ENCODE measurements around the gene ANKRD40.

Gene ANKRD40

DNA sequence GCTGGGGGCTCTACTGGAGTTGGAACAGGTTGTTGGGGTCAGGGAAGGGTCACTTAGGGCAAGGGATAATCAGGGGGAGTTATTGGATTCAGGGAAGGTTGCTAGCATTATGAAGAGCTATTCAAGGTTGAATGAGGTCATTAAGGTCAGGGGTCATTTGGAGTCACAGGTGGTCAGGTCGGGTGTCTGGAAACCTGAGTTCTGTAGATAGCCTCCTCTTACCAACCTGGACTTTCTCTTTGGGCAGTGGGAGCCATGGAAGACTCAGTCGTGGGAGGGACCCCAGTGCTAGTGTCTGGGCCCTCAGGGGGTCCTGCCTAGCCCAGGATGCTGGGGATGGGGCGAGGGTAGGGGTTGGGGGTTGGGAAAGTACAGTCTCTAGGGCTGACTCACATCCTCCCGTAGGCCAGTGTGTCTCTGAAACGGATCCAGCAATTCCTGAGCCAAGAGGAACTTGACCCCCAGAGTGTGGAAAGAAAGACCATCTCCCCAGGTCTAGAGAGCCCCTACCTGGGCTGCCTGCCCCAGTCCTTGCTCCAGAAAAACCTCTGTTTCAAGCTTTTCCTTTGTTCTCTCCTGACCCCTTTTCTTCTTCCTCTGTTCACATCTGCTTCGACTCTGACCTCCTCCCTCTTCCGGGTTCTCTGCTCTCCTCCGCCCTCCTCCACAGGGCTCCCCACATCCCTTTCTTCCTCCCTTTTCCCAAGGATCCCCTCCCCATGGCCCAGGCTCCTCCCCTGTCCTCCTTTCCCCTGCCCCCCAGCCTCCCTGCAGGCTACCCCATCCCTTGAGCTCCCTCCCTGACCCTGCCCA lies 39.5 kb downstream of the ANKRD40 start:
- DNase-seq = no peak

DNA sequence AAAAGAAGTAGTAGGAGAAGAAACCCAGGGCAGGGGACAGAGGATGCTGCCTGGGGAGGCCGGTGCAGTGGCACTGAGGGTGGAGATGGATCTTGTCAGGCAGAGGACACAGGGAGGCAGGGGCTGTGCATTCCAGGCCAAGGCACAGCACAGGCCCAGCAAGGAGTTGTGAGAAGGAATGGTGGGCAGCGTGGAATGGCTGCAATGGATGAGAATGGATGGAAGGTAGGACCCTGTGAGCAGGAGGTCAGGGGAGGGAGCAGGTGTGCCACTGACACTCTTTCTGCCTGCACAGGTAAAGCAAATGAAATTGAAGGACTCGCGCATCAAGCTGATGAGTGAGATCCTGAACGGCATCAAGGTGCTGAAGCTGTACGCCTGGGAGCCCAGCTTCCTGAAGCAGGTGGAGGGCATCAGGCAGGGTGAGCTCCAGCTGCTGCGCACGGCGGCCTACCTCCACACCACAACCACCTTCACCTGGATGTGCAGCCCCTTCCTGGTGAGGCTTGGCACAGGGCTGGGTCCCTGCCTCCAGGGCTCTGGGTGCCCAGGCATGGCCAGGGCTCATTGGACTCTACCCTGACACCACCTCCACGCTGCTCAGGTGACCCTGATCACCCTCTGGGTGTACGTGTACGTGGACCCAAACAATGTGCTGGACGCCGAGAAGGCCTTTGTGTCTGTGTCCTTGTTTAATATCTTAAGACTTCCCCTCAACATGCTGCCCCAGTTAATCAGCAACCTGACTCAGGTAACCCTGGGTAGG lies 40.3 kb downstream of the ANKRD40 start:
- DNase-seq = no peak

DNA sequence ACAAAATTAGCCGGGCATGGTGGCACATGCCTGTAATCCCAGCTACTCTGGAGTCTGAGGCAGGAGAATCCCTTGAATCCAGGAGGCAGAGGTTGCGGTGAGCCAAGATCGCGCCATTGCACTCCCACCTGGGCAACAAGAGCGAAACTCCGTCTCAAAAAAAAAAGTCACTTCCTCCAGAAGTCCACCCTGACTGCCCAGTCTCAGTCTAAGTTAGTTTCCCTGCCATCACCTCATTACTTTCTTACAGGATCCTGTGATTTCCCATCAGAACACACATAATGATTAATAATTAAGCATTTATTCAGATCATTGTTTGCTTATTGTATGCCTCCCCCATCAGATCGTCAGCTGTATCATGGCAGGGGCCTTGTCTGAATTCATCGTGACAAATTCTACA lies 41.4 kb downstream of the ANKRD40 start:
- no peak for DNase-seq

DNA sequence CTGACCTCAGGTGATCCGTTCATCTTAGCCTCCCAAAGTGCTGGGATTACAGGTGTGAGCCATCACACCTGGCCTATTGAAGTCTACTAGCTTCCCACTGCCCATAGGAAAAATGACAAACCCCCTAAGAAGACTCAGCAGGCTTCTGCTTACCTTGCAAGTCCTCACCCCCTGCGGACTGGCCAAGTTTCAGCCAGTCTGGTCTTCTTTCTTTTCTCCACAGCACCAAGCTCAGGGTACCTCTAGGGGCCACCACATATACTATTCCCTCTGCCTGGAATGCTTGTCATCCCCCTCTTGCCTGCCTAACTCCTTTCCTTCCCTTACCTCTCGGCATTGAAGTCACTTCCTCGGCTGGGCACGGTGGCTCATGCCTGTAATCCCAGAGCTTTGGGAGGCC lies 41.9 kb downstream of the ANKRD40 start:
- no peak for DNase-seq

DNA sequence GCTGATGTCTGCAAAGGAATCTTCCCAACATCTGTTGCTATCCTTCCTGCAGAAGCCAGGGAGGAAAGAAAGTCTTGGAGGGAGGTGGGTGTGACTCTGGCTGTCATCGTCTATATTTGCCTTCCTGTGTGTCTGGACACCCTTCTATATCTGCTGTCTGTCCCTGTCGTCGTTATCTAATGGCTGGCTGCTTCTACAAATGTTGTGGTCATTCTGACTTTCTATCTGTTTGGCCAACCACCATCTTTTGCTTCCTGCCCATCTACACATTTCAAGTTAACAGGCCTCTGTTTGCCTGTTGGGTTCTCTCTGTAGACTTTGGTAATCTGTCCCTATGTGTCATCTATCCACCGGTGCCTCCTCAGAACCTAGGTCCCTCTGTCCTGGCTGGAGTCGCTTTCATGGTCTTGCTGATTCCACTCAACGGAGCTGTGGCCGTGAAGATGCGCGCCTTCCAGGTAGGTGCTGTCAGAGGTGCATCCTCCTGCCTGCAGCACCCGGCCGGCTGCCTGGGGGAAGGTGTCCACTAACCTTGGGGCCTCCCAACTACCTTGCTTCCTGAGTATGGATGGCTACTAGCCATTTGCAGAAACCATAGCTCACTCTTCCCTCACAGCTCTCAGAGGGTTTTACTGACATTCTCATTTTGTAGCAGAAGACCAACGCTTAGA lies 42.8 kb downstream of the ANKRD40 start:
- no peak for DNase-seq

DNA sequence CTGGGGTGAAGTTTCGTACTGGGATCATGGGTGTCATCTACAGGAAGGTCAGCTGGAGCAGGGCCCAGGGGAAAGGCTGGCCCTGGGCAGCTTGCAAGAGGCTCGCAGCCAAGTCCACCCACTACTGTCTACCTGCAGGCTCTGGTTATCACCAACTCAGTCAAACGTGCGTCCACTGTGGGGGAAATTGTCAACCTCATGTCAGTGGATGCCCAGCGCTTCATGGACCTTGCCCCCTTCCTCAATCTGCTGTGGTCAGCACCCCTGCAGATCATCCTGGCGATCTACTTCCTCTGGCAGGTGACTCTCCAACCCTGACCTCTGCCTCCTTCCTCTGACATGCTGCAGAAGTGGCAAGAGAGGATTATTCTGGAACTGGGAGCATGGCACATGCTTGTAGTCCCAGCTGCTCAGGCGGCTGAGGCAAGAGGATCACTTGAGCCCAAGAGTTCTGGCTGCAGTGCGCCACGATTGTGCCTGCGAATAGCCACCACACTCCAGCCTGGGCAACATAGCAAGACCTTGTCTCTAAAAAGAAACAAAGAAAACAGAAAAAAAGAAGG lies 43.8 kb downstream of the ANKRD40 start:
- DNase-seq = no peak

DNA sequence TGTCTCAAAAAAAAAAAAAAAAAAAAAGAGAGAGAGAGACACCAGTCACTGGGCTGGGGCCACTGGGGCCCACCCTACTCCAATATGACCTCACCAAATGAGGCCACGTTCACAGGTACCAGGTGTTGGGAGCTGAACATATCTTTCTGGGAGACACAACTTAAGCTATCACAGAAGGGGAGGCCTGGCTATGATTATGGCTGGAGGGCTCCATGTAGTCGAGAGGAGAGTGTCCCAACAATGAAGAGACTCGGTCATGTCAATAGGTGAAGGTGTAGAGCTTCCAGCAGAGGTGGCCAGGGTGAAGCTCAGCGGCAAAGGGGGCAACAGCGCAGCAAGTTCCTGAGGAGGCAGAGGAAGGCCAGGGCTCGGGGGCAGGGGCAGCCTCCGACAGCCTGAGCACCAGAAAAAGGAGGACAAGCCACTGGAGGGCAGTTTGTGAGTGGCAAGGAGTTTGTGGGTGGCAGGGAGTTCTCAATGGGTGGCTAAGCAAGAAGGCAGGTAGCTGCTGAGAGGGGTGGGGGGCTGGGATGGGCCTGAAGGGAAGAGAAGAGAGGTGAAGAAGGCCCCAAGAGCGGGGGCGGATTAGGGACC lies 45.0 kb downstream of the ANKRD40 start:
- no peak for DNase-seq

DNA sequence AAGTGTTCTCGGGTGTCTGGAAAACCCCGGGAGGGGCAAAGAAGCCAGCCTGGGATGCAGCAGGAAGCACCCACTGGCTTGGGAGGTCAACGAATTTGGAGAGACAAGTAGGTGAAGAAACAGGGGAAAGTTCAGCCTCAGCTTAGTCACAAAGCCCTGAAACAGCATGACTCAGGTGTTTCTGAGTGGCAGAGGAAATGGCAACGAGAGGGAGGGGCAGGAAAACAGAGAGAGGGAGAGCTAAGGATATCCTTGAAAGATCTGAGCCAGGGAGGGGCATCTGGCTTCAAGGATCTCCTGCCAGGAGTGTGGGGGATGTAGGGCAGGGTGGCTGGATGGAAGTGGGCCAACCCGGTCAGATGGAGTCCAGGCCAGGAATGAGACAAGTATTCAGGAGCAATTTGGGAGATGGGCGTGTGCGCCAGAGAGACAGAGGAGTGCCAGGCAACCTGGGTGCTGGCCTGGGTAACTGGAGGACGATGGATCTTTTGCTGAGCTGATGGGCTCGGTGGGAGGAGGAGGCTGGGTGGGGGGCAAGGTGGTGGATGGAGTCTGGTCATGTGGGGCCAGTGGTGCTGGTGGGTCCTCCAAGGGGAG lies 45.8 kb downstream of the ANKRD40 start:
- DNase-seq = no peak

DNA sequence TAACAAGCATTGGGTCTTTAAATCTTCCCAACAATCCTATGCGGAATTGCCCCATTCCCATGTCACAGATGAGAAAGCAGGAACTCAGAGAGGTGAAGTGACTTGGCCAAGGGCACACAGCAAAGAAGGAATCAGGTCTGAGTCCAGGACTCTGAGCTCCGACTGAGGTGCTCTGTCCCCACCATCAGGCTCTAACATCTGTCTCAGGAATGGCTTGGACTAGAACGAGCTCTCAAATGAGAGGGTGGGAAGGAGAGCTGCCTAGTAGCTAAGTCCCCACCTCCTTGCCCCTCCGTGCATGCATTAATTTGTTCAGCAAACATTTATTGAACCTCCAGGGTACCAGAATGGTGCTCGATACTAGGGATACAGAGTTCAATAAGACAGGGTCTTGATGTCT lies 46.4 kb downstream of the ANKRD40 start:
- no peak for DNase-seq

DNA sequence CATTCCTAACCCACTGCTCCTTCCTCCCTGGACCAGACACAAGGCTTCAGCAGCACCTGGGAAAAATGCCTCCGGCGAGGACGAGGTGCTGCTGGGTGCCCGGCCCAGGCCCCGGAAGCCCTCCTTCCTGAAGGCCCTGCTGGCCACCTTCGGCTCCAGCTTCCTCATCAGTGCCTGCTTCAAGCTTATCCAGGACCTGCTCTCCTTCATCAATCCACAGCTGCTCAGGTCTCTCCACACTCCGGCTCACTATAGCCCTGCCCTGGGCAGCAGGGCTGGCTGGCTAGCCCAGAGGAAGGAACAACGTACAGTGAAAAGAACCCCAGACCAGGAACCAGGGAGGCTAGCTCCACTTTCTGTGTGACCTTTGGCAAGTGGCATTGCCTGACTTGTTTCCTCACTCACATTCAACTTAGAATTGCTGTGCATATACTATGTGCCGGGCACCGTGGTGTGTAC lies 46.8 kb downstream of the ANKRD40 start:
- DNase-seq = no peak

DNA sequence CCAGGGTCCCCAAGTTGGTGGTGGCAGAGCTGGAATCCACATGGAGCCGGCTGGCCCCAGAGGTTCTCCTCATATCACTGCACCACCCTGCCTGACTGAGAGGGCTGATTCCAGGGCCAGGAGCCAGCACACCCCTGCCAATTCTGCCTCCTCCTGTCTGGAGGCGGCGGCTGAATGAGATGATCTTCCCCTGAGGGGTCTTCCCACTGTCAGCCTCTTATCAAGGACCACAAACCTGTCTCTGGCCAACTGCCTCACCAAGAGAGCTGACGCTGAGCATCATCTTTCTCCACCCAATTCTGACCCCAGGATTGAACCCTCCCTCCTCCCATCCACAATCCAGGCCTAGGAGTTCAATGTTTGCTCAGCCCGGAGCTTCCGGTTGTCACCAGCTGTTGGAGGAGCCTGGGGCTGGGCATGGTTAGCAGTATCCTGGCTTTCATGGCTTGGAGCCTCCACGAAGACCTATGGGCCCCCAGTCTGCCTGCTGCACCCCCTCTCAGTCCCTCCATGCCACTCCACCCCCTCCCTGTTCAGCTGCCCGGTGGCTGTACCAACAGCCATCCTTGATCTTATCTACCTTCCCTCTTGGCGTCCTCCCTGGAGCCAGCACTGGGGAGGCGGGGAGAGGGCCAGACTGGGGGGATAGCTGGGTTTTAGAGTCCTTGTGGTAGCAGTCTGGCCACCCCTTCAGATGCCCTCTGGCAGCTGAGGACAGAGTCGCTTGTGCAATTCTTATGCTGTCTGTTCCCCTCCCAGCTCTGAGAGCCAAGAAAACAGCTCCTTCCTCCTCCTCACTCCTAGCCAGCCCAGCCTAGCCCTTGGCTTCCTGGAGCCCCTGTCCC lies 47.5 kb downstream of the ANKRD40 start:
- no peak for DNase-seq

DNA sequence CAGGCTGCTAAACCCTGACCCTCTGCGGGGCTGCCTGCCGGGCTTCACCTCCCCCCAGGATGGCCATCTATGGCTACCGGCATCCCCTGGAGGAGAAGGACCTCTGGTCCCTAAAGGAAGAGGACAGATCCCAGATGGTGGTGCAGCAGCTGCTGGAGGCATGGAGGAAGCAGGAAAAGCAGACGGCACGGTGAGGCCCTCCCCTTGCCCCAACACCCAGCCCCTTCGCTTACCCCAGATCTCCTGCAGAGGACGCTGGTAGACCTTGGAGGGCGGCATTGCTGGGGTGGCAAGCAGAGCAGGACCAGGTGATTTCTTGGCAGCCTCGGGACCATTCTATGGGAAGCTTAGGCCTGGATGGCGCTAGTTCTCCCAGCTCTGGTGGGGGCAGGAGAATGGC lies 48.5 kb downstream of the ANKRD40 start:
- no peak for DNase-seq

DNA sequence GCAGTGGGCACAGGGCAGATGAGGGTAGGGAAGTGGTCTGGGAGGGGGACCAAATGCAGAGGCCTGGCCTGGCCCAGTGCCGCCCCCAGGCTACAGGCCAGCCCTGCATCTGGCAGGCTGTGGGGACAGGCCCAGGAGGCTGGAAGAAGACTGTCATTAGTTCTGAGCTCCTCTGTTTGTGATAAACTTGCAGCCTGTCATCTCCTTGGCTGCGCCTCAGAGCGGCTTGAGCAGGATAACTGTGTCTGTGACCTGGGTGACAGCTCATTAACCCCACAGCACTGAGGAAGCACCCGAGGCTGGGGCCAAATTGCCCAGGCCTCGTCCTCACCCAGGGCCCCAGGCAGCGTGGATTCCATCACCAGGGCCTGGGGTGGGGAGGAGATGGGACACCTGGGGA lies 49.1 kb downstream of the ANKRD40 start:
- DNase-seq = no peak

DNA sequence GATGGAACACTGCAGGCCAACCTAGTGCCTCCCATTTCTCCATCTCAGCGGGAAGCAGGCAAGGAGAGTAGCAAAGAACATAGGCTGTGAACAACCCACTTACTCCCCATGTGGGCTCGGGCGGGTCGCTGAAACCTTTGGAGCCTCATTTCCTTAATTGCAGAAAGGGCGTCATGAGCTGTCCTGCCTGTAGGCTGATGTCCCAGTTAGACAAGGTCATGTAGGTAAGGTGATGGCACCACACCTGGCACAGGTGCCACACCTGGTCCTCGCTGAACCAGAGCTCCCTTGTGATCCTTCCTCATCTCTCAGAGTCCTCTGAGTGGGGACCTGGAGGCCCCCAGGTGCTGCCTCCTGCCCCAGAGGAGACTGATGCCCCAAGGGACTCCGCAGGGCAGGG lies 50.1 kb downstream of the ANKRD40 start:
- no peak for DNase-seq

DNA sequence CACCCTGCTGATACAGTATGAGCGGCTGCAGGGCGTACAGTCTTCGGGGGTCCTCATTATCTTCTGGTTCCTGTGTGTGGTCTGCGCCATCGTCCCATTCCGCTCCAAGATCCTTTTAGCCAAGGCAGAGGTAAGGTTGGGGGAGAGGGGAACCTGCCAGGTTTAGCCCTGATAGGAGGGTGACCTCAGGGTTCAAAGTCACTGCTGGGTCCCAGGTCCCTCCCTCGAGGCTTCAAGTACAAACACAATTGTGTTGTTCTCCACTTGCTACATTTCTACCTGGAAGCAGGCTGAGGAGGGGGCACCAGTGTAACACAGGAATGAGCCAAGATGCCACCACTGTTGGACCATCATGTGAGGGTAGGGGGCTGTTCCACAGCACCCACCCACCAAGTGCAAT lies 50.7 kb downstream of the ANKRD40 start:
- DNase-seq = no peak

DNA sequence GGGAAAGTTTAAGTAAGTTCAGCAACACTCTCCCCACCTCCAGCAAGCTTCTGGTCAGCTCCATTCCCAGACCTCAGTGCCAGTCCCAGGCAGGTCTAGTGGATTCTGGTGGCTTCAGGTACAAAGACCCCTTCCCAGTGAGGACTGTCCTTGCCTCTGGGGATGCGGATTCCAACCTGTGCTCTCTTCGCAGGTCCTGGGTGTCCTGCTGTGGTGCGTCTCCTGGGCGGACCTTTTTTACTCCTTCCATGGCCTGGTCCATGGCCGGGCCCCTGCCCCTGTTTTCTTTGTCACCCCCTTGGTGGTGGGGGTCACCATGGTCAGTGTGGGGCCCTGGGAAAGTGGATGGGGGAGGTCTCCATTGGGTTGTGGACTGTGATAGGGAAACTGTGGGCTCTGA lies 51.2 kb downstream of the ANKRD40 start:
- DNase-seq = no peak

DNA sequence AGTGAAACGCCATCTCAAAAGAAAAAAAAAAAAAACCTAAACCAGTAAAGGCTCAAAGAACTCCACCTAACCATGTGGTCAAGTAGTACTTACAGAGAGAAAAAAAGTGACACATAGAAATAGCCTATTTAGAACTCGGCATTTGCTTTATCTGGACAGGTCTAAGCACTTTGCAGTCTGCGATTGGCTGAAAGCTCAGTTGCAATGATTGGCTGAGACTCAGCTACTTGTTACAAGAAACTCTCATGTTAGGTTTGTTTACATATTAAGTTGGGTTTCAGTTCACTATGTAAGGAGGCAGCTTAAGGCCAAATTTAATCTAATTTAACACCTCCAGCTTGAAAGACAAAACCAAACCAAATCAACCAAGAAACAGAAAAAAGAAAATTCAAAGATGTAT lies 54.0 kb downstream of the ANKRD40 start:
- DNase-seq = no peak

DNA sequence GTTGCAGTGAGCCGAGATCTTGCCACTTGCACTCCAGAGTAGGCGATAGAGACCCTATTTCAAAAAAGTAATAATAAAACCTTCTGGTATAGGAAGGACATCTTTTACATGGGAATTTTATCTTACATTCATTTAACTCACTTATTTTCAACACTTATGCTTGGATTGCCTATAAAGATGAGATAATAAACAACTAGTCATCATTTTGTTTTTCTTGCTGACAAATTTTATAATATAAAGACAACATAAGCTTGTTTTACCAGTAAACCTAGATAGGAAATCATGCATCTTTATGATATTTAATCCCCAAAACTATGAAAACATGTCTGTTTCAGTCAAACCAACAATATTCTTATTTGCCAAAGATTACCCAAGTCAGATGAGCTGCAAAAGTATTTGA lies 56.1 kb downstream of the ANKRD40 start:
- DNase-seq = no peak

DNA sequence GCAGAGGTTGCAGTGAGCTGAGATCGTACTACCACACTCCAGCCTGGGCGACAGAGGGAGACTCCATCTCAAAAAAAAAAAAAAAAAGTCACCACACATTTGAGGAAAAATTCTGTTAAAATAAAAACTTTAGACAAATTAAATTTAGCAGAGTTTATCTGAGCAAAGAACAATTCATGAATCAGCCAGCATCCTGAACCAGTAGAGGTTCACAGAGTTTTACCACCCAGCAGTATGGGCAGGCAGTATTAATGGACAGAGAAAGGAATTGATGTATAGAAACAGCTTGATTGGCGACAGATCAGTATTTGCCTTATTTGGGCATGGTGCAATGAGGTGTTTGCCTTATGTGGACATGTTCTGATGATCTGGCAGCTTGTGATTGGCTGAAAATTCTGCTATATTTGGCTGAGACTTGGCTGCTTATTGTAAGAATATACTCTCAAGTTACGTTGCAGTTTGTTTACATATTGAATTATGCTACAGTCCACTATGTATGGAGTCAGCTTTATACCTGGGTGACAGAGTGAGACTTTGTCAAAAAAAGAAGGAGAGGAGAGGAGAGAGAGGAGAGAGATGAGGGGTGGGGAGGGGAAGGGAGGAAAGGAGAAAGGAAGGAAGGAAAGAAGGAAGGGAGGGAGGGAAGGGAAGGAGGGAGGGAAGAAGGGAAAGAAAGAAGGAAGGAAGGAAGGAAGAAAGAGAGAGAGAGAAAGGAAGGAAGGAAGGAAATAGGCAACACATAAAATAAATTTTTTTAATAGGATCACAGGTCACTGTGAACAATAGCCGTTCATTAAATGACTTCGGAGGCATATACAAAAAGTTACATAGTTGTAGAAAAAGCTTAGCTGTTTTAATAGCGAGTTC lies 58.4 kb downstream of the ANKRD40 start:
- DNase-seq = no peak

DNA sequence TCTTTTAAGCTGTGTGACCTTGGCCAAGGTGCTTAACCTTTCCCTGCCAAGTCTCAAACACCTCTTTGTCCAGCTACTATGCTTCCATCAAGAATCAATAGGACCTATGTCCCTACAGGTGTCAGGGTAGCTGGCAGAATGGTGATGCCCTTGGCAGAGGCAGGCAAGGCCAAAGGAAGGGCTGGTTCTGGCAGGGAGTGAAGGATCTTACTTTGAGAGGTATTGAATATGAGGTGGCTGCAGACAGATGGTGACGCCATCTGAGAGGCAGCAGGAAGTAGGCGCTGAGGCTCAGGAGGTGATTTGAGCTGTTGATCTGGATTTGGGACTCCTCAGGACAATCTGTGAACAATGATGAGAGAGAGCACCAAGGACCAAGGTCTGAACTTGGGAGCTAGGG lies 60.5 kb downstream of the ANKRD40 start:
- DNase-seq = no peak
